WTC11 (cell line): ENCODE data around the gene SETD1B. TPM values are rescaled to one million over a fixed set of nuclear protein-coding genes. Genes with fewer than 3 reads are reported as not detected.

Source experiments
- ATAC-seq: fragments of 200-7000 bp; cut with Tn5 transposase; 2 replicates; pipeline ENCODE4 v1.10.0; 2021; ENCODE audit warnings: mild to moderate bottlenecking, moderate library complexity
- CTCF ChIA-PET: fragments of 300-600 bp; sonication (Branson Sonifier 250); formaldehyde crosslinking; loops from one replicate; lab custom pipeline; 2021; ENCODE audit warnings: antibody characterized with exemption; lab: Charles Lee
- POLR2A ChIA-PET: fragments of 350-600 bp; sonication (Branson Sonifier 250); formaldehyde crosslinking; loops from one replicate; lab custom pipeline; 2021; ENCODE audit warnings: antibody characterized with exemption; lab: Charles Lee
- DNase-seq: peaks from one replicate; pipeline ENCODE4 v3.0.0; 2021; ENCODE audit warnings: low spot score
- H3K27ac Mint-ChIP-seq: 2 replicates; pipeline ENCODE4 v1.8.0; 2021; ENCODE audit warnings: mixed read lengths
- H3K27me3 Mint-ChIP-seq: 2 replicates; pipeline ENCODE4 v1.8.0; 2021; ENCODE audit warnings: low read depth, mild to moderate bottlenecking, moderate library complexity, mixed read lengths
- H3K36me3 Mint-ChIP-seq: 2 replicates; pipeline ENCODE4 v1.8.0; 2021; ENCODE audit warnings: mixed read lengths
- H3K4me1 Mint-ChIP-seq: 2 replicates; pipeline ENCODE4 v1.8.0; 2022; ENCODE audit warnings: mixed read lengths
- H3K4me3 Mint-ChIP-seq: 2 replicates; pipeline ENCODE4 v1.8.0; 2021; ENCODE audit warnings: mild to moderate bottlenecking, moderate library complexity, mixed read lengths
- H3K9me3 Mint-ChIP-seq: 2 replicates; pipeline ENCODE4 v1.8.0; 2021; ENCODE audit warnings: mixed read lengths
- CREM ChIP-seq: sonication (generic); formaldehyde crosslinking; IDR thresholded peaks from 2 replicates; pipeline ENCODE4 v1.8.1; 2022; ENCODE audit warnings: mild to moderate bottlenecking, missing genetic modification reagents, moderate library complexity
- EMX1 ChIP-seq: fragments of 250-450 bp; sonication (Bioruptor Pico); IDR thresholded peaks from 2 replicates; pipeline ENCODE4 v1.8.0; 2021; ENCODE audit warnings: mild to moderate bottlenecking
- FOXP4 ChIP-seq: sonication (generic); formaldehyde crosslinking; IDR thresholded peaks from 2 replicates; pipeline ENCODE4 v1.8.0; 2022; ENCODE audit warnings: mild to moderate bottlenecking, missing genetic modification reagents
- GRHL2 ChIP-seq: fragments of 250-450 bp; sonication (Bioruptor Pico); IDR thresholded peaks from 2 replicates; pipeline ENCODE4 v1.8.0; 2022; ENCODE audit warnings: mild to moderate bottlenecking, moderate library complexity; ENCODE audit not compliant: insufficient replicate concordance, severe bottlenecking
- KAT7 ChIP-seq: sonication (generic); formaldehyde crosslinking; IDR thresholded peaks from 2 replicates; pipeline ENCODE4 v1.8.1; 2023; ENCODE audit warnings: missing genetic modification reagents, mild to moderate bottlenecking, borderline replicate concordance
- MXD4 ChIP-seq: fragments of 250-450 bp; sonication (Bioruptor Pico); IDR thresholded peaks from 2 replicates; pipeline ENCODE4 v1.8.0; 2021; ENCODE audit warnings: mild to moderate bottlenecking, moderate library complexity, borderline replicate concordance
- MYBL2 ChIP-seq: sonication (generic); formaldehyde crosslinking; IDR thresholded peaks from 2 replicates; pipeline ENCODE4 v1.8.1; 2023; ENCODE audit warnings: mild to moderate bottlenecking, moderate library complexity, missing genetic modification reagents
- NFYB ChIP-seq: sonication (generic); formaldehyde crosslinking; conservative IDR thresholded peaks from 2 replicates; pipeline ENCODE4 v1.8.0; 2022; ENCODE audit warnings: low read depth, missing genetic modification reagents
- NR1H2 ChIP-seq: sonication (generic); formaldehyde crosslinking; IDR thresholded peaks from 2 replicates; pipeline ENCODE4 v1.9.0; 2021; ENCODE audit warnings: mild to moderate bottlenecking, moderate library complexity, missing genetic modification reagents
- SOX15 ChIP-seq: fragments of 250-450 bp; sonication (Bioruptor Pico); IDR thresholded peaks from 2 replicates; pipeline ENCODE4 v1.9.0; 2021; ENCODE audit warnings: mild to moderate bottlenecking
- ZNF121 ChIP-seq: sonication (generic); formaldehyde crosslinking; IDR thresholded peaks from 2 replicates; pipeline ENCODE4 v1.8.0; 2023; ENCODE audit warnings: missing genetic modification reagents
- ZNF219 ChIP-seq: sonication (generic); formaldehyde crosslinking; IDR thresholded peaks from 2 replicates; pipeline ENCODE4 v1.8.0; 2023; ENCODE audit warnings: missing genetic modification reagents, mild to moderate bottlenecking, borderline replicate concordance
- ZNF317 ChIP-seq: sonication (generic); formaldehyde crosslinking; IDR thresholded peaks from 2 replicates; pipeline ENCODE4 v1.8.1; 2023; ENCODE audit warnings: low read depth, mild to moderate bottlenecking, moderate library complexity, missing genetic modification reagents, borderline replicate concordance
- ZNF396 ChIP-seq: fragments of 250-450 bp; sonication (Bioruptor Pico); IDR thresholded peaks from 2 replicates; pipeline ENCODE4 v1.8.0; 2021; ENCODE audit warnings: mild to moderate bottlenecking, moderate library complexity, borderline replicate concordance
- ZNF423 ChIP-seq: fragments of 250-450 bp; sonication (Bioruptor Pico); IDR thresholded peaks from 2 replicates; pipeline ENCODE4 v2.1.2; 2022; ENCODE audit warnings: mild to moderate bottlenecking, moderate library complexity
- total RNA-seq: library from RNA; stranded (reverse); gene quantifications from 3 replicates; pipeline ENCODE4 v1.2.3, GENCODE V29; 2021
- TF ChIP-seq, protein P1 (sequence below): fragments of 250-450 bp; sonication (Bioruptor Pico); IDR thresholded peaks from 2 replicates; pipeline ENCODE4 v1.9.0; 2021; ENCODE audit warnings: mild to moderate bottlenecking
- TF ChIP-seq, protein P2 (sequence below): sonication (generic); formaldehyde crosslinking; IDR thresholded peaks from 2 replicates; pipeline ENCODE4 v1.8.0; 2022; ENCODE audit warnings: missing genetic modification reagents
- TF ChIP-seq, protein P3 (sequence below): sonication (generic); formaldehyde crosslinking; IDR thresholded peaks from 2 replicates; pipeline ENCODE4 v1.8.1; 2023; ENCODE audit warnings: mild to moderate bottlenecking, moderate library complexity, missing genetic modification reagents
- TF ChIP-seq, protein P4 (sequence below): sonication (generic); formaldehyde crosslinking; conservative IDR thresholded peaks from 2 replicates; pipeline ENCODE4 v1.8.1; 2023; ENCODE audit warnings: mild to moderate bottlenecking, low read depth, missing genetic modification reagents, moderate library complexity
- TF ChIP-seq, protein P5 (sequence below): fragments of 200-600 bp; IDR thresholded peaks from 2 replicates; pipeline ENCODE4 v1.8.0; 2022; ENCODE audit warnings: antibody characterized with exemption

Gene SETD1B
- total RNA-seq, 1 experiment from 2014 or later, result 19.5 TPM

GRCh38 chr12:121775501-121775900, 28.3 kb upstream of the SETD1B start:
- CTCF ChIA-PET, result interaction anchor here (0.6 to 15.3 kb wide), 11 partner anchors 9 to 576 kb away, joined by 3 to 227 read pairs (median 5); partner anchors contain the start of genes CFAP251, RHOF and TMEM120B
- POLR2A ChIA-PET, result interaction anchor here (1.7 kb wide), 1 partner anchor 20 kb away, joined by 3 read pairs; no protein-coding TSS in a partner anchor
- Mint-ChIP-seq H3K4me1 (peaks cover 19% of the 10 kb centered on the region), H3K36me3 (peaks cover 5% of the 10 kb centered on the region), H3K27ac (peak overlapping the region; percentile 76; the same call in 1 of the 2 replicates), H3K4me3 (no peak overlapping the region), H3K27me3 (no peaks in the 10 kb centered on the region), H3K9me3 (no peaks in the 10 kb centered on the region)
- no peak; the same call in 1 of the 2 replicates for ATAC-seq
- no peak for DNase-seq
- TF ChIP-seq GRHL2 (CRISPR knock-in tag), result no peak
- no peak for TF ChIP-seq ZNF219 (CRISPR knock-in tag)
- TF ChIP-seq, protein P1, sequence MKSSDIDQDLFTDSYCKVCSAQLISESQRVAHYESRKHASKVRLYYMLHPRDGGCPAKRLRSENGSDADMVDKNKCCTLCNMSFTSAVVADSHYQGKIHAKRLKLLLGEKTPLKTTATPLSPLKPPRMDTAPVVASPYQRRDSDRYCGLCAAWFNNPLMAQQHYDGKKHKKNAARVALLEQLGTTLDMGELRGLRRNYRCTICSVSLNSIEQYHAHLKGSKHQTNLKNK (CRISPR knock-in tag), result no peak
- TF ChIP-seq, protein P2, sequence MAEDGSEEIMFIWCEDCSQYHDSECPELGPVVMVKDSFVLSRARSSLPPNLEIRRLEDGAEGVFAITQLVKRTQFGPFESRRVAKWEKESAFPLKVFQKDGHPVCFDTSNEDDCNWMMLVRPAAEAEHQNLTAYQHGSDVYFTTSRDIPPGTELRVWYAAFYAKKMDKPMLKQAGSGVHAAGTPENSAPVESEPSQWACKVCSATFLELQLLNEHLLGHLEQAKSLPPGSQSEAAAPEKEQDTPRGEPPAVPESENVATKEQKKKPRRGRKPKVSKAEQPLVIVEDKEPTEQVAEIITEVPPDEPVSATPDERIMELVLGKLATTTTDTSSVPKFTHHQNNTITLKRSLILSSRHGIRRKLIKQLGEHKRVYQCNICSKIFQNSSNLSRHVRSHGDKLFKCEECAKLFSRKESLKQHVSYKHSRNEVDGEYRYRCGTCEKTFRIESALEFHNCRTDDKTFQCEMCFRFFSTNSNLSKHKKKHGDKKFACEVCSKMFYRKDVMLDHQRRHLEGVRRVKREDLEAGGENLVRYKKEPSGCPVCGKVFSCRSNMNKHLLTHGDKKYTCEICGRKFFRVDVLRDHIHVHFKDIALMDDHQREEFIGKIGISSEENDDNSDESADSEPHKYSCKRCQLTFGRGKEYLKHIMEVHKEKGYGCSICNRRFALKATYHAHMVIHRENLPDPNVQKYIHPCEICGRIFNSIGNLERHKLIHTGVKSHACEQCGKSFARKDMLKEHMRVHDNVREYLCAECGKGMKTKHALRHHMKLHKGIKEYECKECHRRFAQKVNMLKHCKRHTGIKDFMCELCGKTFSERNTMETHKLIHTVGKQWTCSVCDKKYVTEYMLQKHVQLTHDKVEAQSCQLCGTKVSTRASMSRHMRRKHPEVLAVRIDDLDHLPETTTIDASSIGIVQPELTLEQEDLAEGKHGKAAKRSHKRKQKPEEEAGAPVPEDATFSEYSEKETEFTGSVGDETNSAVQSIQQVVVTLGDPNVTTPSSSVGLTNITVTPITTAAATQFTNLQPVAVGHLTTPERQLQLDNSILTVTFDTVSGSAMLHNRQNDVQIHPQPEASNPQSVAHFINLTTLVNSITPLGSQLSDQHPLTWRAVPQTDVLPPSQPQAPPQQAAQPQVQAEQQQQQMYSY (CRISPR knock-in tag), result no peak
- no peak for TF ChIP-seq ZNF317 (CRISPR knock-in tag)

DNA sequence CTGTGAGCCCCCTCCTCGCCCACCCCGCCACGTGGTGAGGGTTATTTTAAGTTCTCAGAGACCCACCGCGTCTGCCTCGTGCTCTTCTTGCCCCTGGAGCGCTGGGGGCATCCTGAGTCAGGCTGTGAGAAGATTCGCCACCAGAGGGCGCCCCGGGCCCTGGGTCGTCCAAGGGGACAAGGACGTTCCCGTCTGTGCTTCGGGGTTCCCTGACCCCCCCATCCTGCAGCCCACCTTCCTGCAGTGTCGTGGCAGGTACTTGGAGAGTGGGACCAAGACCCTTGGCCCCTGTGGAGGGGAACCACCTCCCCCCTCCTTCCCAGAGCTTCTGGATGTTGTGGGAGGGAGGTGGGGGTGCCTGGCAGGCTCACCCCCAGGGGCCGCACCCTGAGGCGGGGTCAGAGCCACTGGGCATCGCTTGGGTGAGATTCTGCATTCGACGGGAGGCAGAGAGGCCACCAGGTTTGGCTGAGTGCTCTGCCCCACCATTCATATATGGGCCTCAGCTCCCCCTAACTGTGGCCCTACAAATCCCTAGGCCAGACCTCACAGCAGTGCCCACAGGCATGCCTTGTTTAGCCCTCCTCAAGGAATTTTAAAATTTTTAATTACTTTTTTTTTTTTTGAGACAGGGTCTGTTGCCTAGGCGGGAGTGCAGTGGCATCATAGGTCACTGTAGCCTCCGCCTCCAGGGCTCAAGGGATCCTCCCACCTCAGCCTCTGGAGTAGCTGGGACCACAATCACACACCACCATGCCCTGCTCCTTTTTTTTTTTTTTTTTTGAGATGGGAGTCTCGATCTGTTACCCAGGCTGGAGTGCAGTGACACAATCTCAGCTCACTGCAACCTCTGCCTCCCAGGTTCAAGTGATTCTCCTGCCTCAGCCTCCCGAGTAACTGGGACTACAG, 27.4 kb upstream of the SETD1B start:
- ChIA-PET CTCF (interaction anchor here (0.6 to 15.3 kb wide), 4 partner anchors 18 to 298 kb away, joined by 3 to 227 read pairs (median 10); partner anchors contain the start of gene RHOF), POLR2A (interaction anchor here (0.7 to 1.7 kb wide), 2 partner anchors 19 to 1046 kb away, joined by 3 read pairs; no protein-coding TSS in a partner anchor)
- ATAC-seq (peak; percentile 40), DNase-seq (peak; percentile 95)
- Mint-ChIP-seq H3K27ac (no peak overlapping the region), H3K4me1 (peaks cover 19% of the 10 kb centered on the region), H3K27me3 (no peaks in the 10 kb centered on the region), H3K4me3 (no peak overlapping the region), H3K9me3 (no peaks in the 10 kb centered on the region), H3K36me3 (peaks cover 8% of the 10 kb centered on the region)
- no peak for TF ChIP-seq MYBL2
- no peak for TF ChIP-seq SOX15 (CRISPR knock-in tag)
- TF ChIP-seq NR1H2, result no peak
- TF ChIP-seq FOXP4 (CRISPR knock-in tag), result no peak
- no peak for TF ChIP-seq ZNF423 (CRISPR knock-in tag)
- TF ChIP-seq, protein P3, sequence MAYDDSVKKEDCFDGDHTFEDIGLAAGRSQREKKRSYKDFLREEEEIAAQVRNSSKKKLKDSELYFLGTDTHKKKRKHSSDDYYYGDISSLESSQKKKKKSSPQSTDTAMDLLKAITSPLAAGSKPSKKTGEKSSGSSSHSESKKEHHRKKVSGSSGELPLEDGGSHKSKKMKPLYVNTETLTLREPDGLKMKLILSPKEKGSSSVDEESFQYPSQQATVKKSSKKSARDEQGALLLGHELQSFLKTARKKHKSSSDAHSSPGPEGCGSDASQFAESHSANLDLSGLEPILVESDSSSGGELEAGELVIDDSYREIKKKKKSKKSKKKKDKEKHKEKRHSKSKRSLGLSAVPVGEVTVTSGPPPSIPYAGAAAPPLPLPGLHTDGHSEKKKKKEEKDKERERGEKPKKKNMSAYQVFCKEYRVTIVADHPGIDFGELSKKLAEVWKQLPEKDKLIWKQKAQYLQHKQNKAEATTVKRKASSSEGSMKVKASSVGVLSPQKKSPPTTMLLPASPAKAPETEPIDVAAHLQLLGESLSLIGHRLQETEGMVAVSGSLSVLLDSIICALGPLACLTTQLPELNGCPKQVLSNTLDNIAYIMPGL (CRISPR knock-in tag), result peak; percentile 58; the same call in 1 of the 2 replicates
- TF ChIP-seq CREM (CRISPR knock-in tag), result no peak
- TF ChIP-seq ZNF121 (CRISPR knock-in tag), result no peak
- TF ChIP-seq ZNF396 (CRISPR knock-in tag), result no peak
- TF ChIP-seq EMX1 (CRISPR knock-in tag), result 0 out of 2 replicates have a peak, but pooled peaks have one; percentile 30
- TF ChIP-seq, protein P4, sequence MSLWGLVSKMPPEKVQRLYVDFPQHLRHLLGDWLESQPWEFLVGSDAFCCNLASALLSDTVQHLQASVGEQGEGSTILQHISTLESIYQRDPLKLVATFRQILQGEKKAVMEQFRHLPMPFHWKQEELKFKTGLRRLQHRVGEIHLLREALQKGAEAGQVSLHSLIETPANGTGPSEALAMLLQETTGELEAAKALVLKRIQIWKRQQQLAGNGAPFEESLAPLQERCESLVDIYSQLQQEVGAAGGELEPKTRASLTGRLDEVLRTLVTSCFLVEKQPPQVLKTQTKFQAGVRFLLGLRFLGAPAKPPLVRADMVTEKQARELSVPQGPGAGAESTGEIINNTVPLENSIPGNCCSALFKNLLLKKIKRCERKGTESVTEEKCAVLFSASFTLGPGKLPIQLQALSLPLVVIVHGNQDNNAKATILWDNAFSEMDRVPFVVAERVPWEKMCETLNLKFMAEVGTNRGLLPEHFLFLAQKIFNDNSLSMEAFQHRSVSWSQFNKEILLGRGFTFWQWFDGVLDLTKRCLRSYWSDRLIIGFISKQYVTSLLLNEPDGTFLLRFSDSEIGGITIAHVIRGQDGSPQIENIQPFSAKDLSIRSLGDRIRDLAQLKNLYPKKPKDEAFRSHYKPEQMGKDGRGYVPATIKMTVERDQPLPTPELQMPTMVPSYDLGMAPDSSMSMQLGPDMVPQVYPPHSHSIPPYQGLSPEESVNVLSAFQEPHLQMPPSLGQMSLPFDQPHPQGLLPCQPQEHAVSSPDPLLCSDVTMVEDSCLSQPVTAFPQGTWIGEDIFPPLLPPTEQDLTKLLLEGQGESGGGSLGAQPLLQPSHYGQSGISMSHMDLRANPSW (CRISPR knock-in tag), result no peak
- TF ChIP-seq, protein P5, sequence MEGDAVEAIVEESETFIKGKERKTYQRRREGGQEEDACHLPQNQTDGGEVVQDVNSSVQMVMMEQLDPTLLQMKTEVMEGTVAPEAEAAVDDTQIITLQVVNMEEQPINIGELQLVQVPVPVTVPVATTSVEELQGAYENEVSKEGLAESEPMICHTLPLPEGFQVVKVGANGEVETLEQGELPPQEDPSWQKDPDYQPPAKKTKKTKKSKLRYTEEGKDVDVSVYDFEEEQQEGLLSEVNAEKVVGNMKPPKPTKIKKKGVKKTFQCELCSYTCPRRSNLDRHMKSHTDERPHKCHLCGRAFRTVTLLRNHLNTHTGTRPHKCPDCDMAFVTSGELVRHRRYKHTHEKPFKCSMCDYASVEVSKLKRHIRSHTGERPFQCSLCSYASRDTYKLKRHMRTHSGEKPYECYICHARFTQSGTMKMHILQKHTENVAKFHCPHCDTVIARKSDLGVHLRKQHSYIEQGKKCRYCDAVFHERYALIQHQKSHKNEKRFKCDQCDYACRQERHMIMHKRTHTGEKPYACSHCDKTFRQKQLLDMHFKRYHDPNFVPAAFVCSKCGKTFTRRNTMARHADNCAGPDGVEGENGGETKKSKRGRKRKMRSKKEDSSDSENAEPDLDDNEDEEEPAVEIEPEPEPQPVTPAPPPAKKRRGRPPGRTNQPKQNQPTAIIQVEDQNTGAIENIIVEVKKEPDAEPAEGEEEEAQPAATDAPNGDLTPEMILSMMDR, result peak; percentile 98
- no peak for TF ChIP-seq NFYB (CRISPR knock-in tag)
- no peak for TF ChIP-seq KAT7 (CRISPR knock-in tag)
- TF ChIP-seq MXD4 (CRISPR knock-in tag), result no peak
